Measurements from ENCODE around the gene CD44.

CD44 gene

GRCh38 chr11:35262056-35262455 is 123.1 kb downstream of the CD44 start:
- no peak for DNase-seq (ENCODE audit: low spot score)

GRCh38 chr11:35262735-35263134 is 123.8 kb downstream of the CD44 start:
- no peak for DNase-seq (ENCODE audit: low spot score)

DNA sequence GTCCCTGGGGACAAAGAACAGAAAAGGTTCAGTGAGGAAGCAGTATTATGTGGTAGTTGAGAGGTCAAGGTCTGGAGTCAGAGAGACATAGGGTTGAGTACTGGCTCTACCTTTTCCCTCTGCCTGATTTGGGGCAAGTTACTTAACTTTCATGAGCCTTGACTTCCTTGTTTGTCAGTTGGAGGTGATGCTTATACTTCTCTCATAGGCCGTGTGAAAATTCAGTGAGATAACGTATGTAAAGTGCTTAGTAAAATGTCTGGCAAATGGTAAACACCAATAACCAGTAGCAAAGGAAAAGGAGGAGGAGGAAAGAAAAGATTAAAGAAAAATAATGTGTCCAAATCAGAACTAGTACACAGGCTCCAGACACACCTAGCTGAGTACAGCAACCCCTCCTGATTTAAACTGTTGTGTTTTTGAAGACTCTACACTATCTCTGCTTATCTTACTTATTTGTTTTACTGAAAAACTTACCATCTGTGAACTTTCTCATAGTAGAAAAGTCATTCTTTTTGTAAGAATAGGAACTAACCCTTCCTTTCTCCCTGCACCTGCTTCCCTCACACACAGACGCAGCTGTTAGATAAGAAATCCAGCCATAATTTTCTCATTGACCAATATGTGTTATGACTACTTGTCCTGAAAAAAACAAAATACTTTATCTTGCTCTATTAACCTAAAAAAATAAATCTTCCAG is 126.9 kb downstream of the CD44 start:
- DNase-seq (ENCODE audit: low spot score) = no peak

- DNase-seq (ENCODE audit: low spot score) = no peak
Observed at GRCh38 chr11:35267504-35267903, 128.5 kb downstream of the CD44 start.

- no peak for DNase-seq (ENCODE audit: low spot score)
Observed at GRCh38 chr11:35270342-35270741, 131.4 kb downstream of the CD44 start.

DNA sequence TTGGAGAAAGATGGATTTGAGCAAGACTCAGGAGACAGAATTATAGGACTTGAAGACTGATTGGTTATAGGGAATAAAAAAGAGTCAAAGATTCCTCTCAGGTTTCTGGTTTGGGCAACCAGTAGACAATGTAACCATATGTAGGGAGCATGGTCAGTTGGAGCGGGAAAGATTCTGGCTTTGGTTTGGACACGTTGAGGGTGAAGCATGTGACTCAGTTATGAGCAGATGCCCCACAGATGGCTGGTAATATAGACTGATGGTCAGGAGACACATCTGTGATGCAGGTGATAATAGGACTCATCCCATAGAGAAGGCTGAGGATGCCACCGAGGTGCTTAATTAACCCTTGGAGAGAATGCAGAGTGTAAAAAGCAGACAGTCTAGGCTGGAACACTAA is 132.1 kb downstream of the CD44 start:
- no peak for DNase-seq (ENCODE audit: low spot score)

GRCh38 chr11:35272391-35272902 is 133.5 kb downstream of the CD44 start:
- no peak for DNase-seq (ENCODE audit: low spot score)

DNA sequence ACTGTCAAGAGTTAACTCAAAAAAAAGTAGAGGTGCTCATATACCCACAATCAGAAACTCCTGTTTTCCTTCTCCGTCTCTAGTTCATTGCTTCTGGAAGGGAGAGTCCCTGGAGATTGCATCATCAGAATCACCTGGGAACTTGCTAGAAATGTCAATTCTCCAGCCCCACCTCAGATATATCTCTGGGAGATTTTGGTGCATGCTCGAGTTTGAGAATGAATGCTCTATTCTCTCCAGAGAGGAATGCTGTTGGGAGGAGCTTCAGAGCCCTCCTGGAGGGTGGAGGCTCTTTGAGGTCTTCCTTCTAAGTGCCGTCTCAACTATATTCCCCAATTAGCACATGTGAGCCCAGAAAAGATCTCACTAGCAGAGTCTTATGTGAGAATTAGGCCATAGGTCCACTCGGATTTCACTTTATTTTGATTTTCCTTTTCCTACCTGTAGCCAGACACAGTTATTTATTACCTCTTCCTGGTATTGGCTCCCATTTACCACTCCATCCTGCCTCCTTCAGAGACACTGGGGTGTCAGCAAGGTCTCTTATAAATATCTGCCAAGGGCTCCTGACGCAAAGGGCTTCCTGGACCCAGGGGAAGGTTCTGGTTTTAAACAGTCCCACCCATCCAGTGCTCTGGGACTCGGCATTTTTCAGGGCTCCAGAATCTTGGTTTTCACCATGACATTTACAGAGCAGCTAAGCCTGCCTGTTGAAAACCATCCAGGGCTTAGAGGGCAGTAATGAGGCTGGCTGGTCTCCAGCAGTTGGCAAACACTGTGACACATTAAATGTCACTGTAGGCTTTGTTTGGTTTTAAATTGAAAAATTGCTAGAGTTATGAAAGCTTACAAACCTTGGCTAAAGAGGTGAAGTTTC is 136.2 kb downstream of the CD44 start:
- DNase-seq (ENCODE audit: low spot score) = peak; percentile 42

- peak; percentile 31 for DNase-seq (ENCODE audit: low spot score)
Observed at GRCh38 chr11:35275786-35276170, 136.8 kb downstream of the CD44 start.

GRCh38 chr11:35276396-35277145 is 137.6 kb downstream of the CD44 start:
- DNase-seq (ENCODE audit: low spot score) = peak; percentile 68

- DNase-seq (ENCODE audit: low spot score) = no peak
Observed at GRCh38 chr11:35277827-35278226, 138.9 kb downstream of the CD44 start.

DNA sequence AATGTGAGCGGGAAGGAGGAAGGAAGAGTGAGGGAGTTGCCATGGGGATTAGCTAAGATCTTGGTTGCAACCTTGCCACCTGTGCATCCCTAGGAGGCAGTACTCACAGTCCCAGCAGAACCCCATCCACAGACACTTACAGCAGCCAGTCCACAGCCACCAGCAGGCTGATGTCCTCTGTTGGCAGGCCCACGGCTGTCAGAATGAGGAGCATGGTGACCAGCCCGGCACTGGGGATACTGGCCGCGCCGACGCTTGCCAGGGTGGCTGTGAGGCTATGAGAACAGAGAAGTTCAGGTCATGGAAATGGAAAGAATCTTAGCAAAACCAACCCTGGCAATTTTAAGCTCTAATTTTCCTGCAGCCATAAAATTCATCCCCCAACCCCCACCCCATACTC is 141.8 kb downstream of the CD44 start:
- no peak for DNase-seq (ENCODE audit: low spot score)

DNA sequence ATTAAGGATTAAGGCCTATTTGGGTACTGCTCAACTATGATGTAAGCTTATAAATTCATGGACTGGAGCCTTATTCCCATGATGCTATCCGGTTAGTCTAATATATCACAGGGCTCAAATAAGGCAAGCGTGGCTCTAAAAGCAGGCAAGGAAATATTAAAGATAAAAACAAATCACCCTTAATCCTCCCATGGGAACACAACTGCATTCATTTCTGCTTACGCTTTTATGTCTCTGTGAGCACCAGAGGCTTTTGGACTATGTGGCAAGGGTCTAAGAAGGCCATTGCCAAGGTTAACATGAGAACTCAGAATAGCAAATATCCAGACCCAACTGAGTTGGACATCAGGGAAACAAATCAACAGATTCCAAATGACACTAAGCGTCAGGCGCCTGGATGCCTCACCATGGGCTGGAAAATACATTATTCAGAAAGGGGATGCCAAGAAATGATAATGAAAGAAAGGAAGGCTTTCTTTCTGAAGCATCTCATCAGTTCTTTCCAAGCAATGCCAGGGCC is 142.3 kb downstream of the CD44 start:
- DNase-seq (ENCODE audit: low spot score) = no peak
